GM19238 (cell line): ENCODE data around the gene LAMA4.
"Not testable (repeated sequence)": the region's sequence is repeated elsewhere in the genome, so short reads cannot be mapped to it uniquely, and the experiment has no call there.

Experiments used
- DNase-seq: peaks from one replicate; pipeline ENCODE4 v3.0.0; 2011; ENCODE audit warnings: low spot score; ENCODE audit not compliant: insufficient read length

The LAMA4 gene

GRCh38 chr6:112149719-112150263, 104.6 kb downstream of the LAMA4 start:
- DNase-seq = no peak

GRCh38 chr6:112149236-112149635, 105.1 kb downstream of the LAMA4 start:
- DNase-seq = no peak

DNA sequence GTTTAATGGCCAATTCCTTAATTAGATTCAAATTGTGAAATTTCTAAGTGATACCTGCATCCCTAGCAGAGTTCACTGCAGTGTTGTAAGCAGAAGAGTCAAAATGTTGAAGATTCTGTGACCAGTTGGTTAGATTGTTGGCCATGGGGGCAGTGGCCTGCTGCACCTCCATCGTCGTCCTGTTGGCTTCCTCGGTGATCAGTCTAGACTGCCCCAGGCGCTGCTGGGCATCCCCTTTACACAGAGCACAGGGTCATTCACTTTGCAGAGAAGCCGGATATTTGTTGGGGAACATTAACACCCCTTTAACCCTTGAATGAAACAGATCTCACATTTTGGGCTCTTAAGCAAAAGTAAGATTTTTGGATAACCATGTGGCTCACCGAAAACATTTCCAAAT, 106.3 kb downstream of the LAMA4 start:
- no peak for DNase-seq

DNA sequence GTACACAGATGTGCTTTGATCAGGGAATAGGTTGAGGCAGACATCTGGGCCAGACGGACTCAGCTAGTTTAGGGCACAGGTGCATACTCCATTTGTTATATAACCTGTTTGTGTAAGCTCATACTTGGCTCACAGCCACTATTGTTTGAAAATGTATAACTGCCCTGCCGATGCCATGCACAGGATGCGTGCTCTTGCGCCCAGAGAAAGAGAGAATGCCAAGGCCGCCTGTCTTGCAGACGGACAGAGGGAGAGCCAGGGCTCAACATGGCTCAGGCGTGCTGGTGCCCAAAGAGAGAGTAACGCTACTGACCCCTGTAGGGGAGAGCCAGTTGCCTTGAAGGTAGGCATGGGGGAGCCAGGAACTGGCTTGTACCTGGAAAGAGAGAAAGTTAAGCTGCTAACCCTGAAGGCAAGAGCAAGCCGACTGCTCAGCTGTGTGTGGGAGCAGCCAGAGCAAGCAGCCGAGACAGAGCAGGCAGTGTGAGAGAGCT, 109.2 kb downstream of the LAMA4 start:
- DNase-seq = no peak

DNA sequence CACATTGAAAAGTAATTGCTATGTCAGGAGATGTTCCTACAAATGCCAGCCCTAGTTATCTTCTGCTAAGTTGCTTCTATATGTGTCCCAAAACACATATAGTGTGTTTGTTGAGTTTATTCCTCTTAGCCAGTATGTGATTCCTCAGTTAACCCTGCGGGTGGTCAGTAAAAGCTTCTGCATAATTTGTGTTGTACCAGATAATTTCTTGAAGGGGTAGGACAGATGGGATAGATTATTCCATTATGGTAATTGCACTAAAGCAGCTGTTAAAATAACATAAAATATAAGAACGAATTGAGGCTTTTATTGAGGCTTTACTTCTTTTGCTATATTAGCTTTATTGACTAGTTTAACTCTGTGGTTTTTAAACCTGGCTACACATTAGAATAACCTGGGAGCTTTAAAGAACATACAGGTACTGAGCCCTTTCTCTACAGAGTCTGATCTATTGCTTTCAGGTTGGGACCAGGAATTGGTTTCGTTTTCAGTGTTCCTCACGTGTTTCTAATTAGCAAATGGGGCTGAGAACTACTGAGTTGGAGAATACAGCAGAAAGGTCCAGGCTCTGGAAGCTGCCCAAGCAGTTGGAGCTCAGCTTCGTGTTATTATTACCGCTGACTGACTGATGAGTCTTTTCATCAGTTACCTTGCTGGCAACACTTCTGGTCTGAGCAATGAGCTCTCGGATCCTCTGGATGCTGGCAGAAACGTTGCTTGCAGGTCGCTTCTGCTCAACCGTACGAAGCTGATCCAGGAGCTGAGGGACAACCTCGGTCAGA, 110.0 kb downstream of the LAMA4 start:
- no peak for DNase-seq

- no peak for DNase-seq
Measured at GRCh38 chr6:112141707-112142106, 112.7 kb downstream of the LAMA4 start.

GRCh38 chr6:112139052-112139451, 115.3 kb downstream of the LAMA4 start:
- DNase-seq = no peak

DNA sequence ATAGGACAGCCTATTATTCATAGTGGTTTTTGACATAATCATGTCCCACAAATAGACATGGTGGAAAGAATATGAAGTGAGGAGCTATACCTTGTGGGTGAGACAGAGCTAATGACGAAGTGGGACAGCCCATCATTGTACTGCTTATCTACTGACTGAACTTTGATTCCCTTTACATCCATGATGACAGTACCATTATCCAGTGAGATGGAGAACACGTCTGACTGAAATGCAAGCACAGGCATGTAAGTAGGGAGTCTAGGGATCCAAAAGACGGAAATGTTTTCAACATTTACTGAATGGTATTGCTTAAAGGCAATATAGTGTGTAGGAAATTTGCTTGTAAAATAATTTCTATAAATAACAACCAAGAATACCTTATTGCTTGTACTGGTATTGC, 123.5 kb downstream of the LAMA4 start:
- no peak for DNase-seq

- DNase-seq = no peak
Measured at GRCh38 chr6:112128208-112128607, 126.2 kb downstream of the LAMA4 start.

DNA sequence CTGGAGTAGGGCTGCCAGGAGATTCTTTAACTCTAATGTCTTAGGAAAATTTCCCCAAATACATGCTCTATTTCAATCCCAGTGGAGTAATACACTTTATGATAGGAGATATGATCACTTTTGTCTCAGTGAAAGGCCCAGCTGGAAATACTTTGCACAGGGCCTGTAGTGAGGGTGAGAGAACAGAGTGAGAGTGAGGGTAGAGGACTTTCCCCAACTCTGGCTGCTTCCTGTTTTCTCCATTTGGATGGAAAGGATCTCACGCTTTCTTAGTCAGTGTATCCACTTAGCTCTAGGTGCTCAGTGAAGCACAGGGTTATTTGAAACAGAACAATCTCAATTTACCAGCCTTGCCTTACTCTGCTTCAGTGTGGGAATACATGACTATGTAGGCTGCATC, 130.4 kb downstream of the LAMA4 start:
- DNase-seq = no peak

- DNase-seq = no peak
Measured at GRCh38 chr6:112122756-112123155, 131.6 kb downstream of the LAMA4 start.

GRCh38 chr6:112118034-112118433, 136.3 kb downstream of the LAMA4 start:
- no peak for DNase-seq

- no peak for DNase-seq
Measured at GRCh38 chr6:112117554-112117953, 136.8 kb downstream of the LAMA4 start.

GRCh38 chr6:112116221-112116620, 138.1 kb downstream of the LAMA4 start:
- no peak for DNase-seq

DNA sequence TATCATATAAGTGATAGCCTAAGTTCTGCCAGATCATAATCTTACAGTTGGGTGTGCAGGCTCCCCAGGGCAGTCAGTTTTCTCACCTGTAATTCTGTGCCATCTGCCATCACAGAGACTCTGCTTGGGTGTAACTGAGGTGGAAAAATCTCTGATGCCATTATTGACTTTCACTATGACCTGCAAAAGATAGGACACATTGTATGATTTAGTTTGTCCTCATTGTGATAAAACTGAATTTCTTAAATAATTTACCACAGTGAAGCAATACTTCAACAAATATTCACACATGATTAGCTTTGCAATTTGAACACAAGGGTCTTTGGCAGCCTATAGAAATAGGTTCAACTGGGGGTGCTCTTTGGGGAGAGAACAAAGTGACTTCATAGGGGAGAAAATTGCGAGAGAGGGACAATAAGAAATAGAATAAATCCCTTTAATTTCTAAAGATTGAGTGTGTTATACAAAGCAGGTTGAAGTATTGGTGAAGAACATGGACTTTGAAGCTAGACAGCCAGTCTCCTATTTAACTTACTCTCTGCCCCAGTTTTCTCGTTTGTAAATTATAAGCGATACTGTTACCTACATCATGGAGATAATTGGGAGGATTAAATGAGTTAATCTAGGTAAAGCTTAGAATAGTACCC, 139.7 kb downstream of the LAMA4 start:
- no peak for DNase-seq

- DNase-seq = no peak
Measured at GRCh38 chr6:112113918-112114317, 140.4 kb downstream of the LAMA4 start.

GRCh38 chr6:112113431-112113830, 140.9 kb downstream of the LAMA4 start:
- DNase-seq = no peak

- no peak for DNase-seq
Measured at GRCh38 chr6:112109262-112109661, 145.1 kb downstream of the LAMA4 start.

GRCh38 chr6:112106562-112106961, 147.8 kb downstream of the LAMA4 start:
- no peak for DNase-seq

GRCh38 chr6:112106026-112106425, 148.3 kb downstream of the LAMA4 start:
- DNase-seq = not testable (repeated sequence)

GRCh38 chr6:112100561-112100960, 153.8 kb downstream of the LAMA4 start:
- DNase-seq = no peak

DNA sequence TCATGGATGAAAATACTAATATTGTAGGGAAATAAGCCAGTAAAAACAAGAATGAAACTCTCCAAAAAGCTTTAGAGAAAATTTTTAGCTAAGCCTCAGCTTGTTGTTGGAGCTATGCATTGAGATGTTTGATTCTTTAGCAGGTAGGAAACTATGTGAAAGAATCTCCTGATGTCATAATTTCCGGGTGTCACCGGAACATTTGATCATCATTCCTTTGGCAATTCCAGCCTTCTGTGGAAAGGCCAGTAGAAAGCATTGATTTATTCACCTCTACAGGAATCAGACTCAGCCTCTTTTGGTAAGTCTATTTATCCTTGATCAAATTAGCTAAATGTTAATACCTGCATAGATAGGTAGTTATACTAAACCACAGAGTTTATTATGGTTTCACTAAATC, 157.5 kb downstream of the LAMA4 start:
- DNase-seq = no peak

DNA sequence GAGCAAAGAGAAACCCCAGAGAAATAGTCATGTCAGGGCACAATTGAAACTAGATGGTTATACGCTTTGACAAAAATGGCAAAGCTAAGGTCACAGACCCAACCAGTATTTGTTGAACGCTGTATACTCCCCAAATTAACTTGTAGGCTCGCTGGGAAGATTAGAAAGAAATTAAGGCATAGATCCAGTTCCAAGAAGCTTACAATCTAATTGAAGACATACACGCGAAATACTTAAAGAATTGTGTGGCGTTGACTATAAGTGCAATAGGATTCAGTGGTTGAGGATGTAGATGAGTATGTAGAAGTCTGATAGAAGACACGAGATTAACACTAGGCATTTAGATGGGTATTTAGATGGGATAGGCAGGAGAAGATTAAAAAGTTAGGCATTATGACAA, 166.5 kb downstream of the LAMA4 start:
- no peak for DNase-seq
